GM19328 (cell line): ENCODE measurements around the gene DTX3.
"Not testable (repeated sequence)": the region's sequence is repeated elsewhere in the genome, so short reads cannot be mapped to it uniquely, and the experiment has no call there.

Experiments
- ATAC-seq: cut with Tn5 transposase; IDR thresholded peaks from one replicate; pipeline ENCODE4 v1.9.1; 2021; ENCODE audit warnings: mild to moderate bottlenecking, moderate library complexity; ENCODE audit not compliant: unreplicated experiment

The DTX3 gene, protein sequence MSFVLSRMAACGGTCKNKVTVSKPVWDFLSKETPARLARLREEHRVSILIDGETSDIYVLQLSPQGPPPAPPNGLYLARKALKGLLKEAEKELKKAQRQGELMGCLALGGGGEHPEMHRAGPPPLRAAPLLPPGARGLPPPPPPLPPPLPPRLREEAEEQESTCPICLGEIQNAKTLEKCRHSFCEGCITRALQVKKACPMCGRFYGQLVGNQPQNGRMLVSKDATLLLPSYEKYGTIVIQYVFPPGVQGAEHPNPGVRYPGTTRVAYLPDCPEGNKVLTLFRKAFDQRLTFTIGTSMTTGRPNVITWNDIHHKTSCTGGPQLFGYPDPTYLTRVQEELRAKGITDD

DNA sequence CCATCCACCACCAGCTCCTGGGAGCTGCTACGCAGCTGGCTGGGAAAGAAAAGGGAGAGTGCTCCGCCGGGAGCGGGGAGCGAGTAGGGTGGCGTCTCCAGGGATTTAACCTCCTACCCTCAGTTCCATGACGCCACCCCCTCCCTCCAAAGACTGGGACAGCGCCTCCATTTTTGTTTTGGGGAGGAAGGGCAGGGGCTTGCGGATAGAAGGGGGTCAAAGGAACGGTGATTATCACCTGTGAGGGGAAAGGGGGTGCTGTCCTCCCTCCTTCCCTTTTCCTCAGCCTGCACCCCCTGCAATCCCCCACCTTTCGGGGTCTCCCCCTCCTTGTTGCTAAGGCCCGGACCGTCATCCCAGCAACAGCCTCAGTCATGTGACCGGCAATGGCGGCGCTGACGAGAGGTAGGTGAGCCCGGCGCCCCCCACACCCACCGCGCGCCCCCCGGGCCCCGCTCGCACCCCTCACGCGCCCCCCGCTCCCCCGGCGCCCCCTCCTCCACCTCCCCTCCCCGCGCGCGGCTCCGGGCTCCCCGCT, at the start of gene DTX3:
TSS of gene DTX3 (plus strand) at position 371 of the 538 bp plus-strand sequence. CDS start 1,694 bp downstream, outside the sequence.
- ATAC-seq: no peak

DNA sequence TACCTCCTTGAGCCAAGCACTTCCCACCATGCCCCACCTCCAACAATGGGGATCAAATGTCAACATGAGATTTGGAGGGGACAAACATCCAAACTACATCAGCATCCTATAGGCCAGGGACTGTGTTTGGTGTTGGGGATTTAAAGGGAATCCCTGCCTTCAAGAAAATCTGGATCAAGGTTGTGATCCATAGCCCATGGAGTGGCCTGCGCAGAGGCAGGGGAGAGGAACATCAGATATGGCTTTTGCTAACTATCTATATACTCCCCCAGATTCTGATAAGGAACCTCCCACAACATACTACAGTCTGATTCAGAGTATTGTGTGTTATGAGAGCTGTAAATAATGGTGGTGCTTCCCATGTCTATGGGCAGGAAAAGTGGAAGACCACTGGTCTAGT, 49.7 kb upstream of the DTX3 start:
- ATAC-seq: no peak

DNA sequence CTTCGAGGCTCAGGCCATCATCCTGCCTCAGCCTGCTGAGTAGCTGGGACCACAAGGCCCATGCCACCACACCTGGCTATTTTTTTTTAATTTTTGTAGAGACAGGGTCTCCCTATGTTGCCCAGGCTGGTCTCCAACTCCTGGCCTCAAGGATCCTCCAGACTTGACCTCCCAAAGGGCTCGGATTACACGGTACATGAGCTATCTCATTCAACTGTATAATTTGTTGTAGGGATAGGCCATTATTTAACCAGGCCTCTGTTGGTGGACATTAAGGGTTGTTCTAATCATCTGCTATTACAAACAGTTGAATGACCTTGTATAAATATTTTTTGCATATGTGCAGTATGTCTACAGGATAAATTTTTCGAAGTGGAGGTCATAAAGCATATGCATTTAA, 45.8 kb upstream of the DTX3 start:
- ATAC-seq: no peak

DNA sequence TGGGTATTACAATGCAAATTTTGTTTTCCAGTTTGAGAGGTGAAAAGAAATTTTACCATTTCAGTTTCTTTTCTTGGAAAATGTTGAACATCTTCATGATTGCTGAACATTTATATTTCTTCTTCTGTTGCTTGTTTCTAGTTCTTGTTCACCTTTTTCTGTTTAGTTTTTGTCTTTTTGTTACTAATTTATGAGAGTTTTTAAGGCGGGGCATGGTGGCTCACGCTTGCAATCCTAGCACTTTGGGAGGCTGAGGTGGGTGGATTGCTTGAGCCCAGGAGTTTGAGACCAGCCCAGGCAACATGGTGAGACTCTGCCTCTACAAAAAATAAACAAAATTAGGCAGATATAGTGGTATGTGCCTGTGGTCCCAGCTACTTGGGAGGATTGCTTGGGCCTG, 44.1 kb upstream of the DTX3 start:
- no peak for ATAC-seq

DNA sequence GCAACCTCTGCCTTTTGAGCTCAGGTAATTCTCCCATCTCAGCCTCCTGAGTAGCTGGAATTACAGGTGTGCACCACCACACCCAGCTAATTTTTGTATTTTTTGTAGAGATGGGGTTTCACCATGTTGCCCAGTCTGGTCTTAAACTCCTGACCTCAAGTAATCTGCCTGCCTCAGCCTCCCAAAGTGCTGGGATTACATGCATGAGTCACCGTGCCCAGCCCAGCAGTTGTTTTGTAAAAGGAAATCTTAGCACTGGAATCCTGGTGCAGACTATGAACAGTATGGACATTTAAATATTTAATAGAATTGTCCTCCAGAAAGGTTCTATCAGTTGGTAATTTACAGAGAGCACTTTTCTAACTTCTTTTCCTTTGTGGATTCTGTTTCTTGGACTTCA, 43.5 kb upstream of the DTX3 start:
- not testable (repeated sequence) for ATAC-seq

DNA sequence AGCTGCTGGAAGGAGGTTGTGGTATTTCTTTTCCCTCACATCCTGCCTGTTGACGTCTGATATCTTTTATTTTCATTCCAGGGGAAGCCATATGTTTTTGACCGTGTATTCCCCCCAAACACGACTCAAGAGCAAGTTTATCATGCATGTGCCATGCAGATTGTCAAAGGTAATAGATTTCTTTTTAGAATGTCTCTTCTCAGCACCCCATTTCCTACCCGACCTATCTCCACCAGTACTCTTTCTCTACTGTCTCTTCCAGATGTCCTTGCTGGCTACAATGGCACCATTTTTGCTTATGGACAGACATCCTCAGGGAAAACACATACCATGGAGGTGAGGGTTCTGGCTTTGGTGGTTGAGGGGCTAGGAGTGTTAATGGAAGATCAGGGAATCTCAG, 41.3 kb upstream of the DTX3 start:
- ATAC-seq: no peak

DNA sequence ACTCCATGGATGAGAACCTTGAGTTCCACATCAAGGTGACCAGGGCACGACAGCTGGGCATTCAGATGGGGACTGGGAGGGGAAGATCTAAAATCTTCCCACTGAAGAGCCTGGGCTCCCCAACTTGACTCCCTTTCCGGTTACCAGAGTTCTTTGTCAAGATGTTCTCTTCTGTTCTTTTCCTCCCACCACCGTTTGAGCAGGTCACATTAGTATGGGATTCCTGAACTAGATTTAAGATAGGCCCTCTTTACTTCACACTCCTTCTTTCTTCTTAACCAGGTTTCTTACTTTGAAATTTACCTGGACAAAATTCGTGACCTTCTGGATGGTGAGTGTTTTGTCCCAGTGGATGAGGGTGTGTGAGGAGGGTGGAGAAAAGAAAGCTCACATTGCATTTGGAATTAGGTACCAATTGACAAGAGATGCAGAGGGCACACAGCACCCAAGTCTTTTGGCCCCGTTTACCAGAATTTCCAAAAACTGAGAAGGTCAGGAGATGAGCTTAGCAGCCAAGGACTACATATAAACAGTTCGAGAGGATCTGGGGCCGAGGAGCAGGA, 40.4 kb upstream of the DTX3 start:
- no peak for ATAC-seq

DNA sequence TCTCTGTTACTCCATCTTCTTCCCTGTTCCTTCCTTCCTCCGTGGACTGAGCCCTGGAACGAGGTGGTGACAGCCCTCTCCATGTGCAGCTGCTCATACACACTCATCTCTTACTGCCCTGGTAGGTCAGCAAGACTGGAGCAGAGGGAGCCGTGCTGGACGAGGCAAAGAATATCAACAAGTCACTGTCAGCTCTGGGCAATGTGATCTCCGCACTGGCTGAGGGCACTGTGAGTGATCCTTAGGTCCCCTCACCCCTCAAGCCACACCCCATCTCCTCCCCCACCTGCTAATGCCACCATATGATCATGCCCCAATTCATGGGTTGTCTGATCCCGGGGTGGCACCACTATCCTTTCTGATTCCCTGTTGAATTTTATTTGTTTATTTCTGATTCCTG, 35.8 kb upstream of the DTX3 start:
- ATAC-seq: no peak

DNA sequence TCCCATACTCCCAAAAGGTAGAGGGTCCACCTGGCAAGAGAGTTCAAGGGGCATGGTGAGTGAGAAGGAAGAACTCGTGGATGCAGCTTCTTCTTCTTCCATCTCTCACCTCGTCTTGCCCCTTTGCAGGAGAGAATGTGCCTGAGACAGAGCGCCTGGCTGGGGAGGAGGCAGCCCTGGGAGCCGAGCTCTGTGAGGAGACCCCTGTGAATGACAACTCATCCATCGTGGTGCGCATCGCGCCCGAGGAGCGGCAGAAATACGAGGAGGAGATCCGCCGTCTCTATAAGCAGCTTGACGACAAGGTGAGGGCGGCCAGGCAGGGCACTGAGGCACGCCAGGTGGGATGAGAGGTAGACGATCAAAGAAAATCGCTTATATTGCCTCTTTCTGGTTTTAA, 34.8 kb upstream of the DTX3 start:
- no peak for ATAC-seq

DNA sequence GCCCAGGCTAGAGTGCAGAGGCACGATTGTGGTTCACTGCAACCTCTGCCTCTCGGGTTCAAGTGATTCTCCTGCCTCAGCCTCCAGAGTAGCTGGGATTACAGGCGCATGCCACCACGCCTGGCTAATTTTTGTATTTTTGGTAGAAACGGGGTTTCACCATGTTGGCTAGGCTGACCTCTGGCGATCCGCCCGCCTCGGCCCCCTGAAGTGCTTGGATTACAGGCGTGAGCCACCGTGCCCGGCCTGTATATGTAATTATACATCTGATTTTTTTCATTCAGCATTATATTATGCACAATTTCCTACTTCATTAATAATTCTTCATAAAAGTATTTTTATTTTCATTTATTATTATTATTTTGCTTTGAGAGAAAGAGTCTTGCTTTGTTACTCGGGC, 34.2 kb upstream of the DTX3 start:
- not testable (repeated sequence) for ATAC-seq

DNA sequence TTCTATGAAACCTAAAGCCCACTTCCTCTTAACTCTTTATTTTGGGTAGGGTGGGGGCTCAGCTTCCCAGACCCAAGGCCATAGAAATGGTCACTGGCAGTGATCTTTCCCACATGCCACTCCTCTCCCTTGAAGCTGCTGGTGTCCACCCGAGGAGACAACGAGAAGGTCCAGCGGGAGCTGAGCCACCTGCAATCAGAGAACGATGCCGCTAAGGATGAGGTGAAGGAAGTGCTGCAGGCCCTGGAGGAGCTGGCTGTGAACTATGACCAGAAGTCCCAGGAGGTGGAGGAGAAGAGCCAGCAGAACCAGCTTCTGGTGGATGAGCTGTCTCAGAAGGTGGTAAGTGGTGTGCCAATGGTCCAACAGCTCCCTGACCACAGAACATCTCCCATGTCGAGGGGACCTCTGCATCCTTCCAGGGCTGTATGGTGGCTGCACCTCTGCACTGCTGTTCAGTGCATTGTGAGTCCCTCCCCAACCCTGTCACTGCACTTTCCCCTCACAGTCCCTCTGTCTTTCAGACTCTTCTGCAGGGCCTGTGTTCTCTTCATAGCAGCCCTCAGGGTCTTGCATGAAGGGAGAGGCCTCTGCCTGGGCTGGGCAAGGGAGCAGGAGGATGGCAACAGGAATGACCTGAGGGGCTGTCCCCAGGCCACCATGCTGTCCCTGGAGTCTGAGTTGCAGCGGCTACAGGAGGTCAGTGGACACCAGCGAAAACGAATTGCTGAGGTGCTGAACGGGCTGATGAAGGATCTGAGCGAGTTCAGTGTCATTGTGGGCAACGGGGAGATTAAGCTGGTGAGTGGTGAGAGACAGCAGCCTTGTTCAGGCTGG, 32.5 kb upstream of the DTX3 start:
- no peak for ATAC-seq

DNA sequence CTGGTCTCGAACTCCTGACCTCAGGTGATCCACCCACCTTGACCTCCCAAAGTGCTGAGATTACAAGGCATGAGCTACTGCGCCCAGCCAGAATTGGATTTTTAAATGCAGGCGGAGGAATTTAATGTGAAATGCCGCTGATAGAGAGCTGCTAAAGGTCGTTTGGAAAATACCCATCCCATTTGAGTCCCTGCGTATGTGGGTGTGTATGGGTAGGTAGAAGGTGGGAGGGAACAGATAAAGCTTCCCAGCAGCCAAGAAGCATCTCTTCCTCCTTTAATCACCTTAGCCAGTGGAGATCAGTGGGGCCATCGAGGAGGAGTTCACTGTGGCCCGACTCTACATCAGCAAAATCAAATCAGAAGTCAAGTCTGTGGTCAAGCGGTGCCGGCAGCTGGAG, 29.8 kb upstream of the DTX3 start:
- no peak for ATAC-seq

DNA sequence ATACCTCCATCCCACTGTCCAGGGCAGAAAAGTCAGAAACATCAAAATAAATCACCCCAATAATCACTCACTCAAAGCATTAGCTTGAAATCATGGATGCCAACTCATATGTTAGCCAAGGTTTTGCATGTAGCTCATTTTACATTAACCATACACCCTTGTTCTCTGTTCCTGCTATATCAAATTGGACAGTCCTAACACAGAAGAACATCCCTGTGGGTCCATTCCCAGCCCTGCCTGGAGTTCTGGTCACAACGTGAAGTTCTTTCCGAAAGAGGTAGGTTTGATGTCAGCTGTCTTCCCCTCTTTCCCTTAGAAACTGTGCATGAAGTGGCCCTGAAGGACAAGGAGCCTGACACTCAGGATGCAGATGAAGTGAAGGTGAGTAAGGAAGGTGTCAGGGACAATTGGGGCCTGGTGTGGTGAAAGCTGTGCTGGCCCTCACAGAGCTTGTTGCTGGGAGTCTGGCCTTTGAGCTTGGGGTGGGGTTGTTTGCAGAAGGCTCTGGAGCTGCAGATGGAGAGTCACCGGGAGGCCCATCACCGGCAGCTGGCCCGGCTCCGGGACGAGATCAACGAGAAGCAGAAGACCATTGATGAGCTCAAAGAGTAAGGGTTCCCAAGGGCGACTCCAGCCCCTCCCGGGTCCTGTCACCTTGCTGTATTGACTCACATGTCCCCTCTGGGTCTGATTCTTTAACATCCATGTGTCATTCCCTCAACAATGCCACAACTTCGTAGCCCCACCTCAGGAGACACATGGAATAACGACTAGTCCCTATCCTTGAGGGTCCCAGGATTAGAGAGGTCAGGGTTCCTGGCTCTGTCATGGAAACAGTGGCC, 28.6 kb upstream of the DTX3 start:
- no peak for ATAC-seq

DNA sequence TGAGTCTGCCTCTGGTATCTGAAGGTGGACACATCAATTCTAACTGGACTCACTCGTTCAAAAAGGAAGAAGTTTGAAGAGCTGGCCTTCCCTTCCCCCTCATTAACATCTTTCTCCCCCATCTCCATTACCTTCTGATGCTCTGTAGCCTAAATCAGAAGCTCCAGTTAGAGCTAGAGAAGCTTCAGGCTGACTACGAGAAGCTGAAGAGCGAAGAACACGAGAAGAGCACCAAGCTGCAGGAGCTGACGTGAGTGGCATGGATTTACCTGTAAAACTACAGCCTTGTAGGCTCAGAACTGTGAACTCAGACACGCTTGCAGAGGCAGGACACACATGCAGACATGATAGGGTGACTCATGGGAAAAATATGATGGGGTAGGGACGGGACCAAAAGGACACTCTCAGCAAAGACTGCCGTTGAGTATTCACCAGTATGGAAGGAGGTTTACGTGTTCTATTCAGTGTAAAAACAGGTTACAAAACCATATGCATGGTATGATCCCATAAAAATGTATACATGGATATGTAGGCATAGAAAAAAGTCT, 27.9 kb upstream of the DTX3 start:
- ATAC-seq: no peak

DNA sequence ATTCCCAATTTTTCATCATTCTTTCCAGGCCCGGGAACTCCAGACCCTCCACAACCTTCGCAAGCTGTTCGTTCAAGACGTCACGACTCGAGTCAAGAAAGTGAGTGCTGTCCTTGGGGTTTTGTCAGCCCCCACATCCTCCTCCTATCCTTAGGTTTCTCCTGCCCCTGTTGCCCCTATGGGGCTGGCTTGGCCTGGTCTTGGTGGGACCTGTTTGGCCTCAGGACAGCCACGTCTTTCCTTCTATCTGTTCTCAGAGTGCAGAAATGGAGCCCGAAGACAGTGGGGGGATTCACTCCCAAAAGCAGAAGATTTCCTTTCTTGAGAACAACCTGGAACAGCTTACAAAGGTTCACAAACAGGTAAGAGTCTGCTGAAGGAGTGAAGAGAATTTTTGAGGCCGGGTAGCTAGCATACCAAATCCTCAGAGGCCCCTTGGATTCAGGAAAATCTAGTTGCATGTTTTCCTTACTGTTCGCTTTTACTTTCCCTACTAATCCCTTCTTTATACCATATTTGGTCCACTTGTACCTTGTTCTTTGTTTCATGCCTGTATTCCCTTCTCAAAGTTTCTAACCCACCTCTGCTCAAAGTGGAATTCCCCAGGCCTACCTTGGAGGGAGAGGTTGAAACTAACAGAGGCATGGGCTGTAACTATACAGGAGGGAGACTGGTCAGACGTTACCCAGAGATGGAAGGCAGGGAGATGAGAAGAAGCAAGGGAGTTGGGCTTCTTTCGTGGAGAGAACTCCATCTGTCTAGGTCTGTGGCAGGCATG, 26.5 kb upstream of the DTX3 start:
- no peak for ATAC-seq

DNA sequence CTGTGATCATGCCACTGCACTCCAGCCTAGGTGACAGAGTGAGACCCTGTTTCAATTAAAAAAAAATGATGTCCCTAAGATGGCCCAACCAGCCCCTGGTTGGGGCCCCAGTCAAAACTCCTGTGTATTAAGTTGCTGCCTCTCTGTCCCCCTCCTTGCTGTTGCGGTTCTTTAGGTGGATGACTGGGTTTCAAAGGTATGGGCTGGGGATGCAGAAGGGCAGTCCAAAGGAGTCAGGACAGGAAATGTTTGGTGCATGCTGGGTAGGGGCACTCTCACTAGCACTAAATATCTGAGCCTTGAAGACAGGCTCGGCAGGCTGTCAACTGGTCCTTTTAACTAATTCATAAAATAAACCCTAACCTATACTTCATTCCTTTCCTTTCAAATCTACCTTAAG, 25.6 kb upstream of the DTX3 start:
- no peak for ATAC-seq

DNA sequence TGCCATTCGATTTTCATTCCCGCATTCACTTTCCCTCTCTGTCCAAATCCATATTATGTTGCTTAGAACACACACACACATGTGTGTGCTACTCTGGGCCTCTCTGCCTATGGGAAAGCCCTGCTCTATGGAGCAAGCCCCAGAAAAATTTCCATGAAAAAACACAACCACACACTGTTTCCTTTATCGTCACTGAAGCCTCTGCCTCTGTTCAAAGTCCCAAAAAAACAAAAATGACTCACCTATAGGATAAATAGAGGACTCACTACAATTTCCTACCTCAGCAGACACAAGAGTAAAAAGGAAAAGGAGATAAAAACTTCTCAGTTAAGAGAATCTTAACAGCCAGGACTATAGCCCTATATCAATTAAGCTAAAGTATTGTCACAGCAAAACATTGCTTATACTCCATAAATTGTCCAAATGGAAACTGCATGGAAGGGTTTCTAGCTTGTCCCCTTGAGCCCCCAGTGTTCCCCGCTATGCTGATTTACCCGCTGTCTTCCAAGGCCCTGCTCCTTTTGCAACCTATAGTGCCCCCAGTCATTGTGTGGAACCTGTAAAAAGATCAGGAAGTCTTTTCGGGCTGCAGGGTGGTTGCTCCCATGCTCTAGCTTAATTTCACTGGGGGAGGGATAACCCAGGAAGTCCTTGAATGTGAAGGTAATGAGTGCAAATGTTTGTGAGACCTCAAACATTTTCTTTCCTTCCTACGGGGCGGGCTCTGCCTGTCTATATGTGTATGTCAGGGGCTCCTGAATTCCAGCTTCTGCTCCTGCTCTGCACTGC, 24.8 kb upstream of the DTX3 start:
- no peak for ATAC-seq

DNA sequence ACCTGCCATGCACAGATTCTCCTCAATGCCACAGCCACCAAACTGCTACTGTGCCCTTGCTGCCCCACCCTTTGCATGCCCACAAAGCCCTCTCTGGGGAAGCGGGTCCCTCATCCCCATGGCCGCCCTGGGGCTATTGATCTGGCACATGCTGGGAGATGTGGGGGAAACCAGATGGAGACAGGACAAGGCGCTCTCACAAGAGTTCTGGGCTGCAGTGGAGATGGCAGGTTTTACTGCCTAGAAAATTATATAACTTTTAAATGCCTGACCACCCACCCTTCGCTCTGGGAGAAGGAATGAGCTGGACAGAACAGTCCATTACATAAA, 24.2 kb upstream of the DTX3 start:
- ATAC-seq: no peak

DNA sequence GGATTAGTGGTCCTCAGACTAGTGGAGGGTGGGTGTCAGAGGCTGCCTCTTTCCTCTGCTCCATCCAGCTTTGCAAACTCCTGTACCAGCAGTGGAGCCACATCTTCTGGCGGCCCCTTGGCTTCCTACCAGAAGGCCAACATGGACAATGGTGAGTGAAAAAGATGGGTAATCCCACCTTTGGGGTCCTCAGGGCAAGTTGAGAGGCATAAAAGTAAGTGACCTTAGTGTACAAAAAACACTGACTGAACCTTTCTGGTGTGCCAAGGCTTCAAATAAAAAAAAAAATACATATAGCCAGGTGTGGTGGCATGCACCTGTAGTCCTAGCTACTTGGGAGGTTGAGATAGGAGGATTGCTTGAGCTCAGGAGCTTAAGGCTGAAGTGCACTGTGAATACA, 22.8 kb upstream of the DTX3 start:
- no peak for ATAC-seq
